Endothelial cell of umbilical vein (primary cell): ENCODE measurements around the gene FAM83D.
A peak's percentile ranks its signal among the peaks of the same experiment; 100 is the strongest.

Experiments
- CTCF ChIP-seq, 2 donors: IDR thresholded peaks; 1 replicate in 1 of 2; 2 replicates in 1 of 2; pipeline ENCODE4 v1.5.1; 2011; ENCODE audit warnings: low read length in 2 of 2, mild to moderate bottlenecking in 2 of 2, moderate library complexity in 2 of 2, control low read depth in 1 of 2, inconsistent platforms in 1 of 2, low read depth in 1 of 2; ENCODE audit not compliant: insufficient read depth in 1 of 2; ENCODE audit errors: extremely low read depth in 1 of 2
- EZH2 ChIP-seq: IDR thresholded peaks from 2 replicates; pipeline ENCODE4 v1.6.1; 2012; ENCODE audit warnings: borderline replicate concordance, low read depth, mild to moderate bottlenecking, moderate library complexity, low read length, inconsistent platforms; ENCODE audit not compliant: severe bottlenecking
- FOS ChIP-seq: IDR thresholded peaks from 2 replicates; pipeline ENCODE4 v1.6.1; 2011; ENCODE audit warnings: mild to moderate bottlenecking, low read length, moderate library complexity, borderline replicate concordance; ENCODE audit not compliant: insufficient read depth
- GATA2 ChIP-seq: IDR thresholded peaks from 2 replicates; pipeline ENCODE4 v1.7.0; 2011; ENCODE audit warnings: low read depth, mild to moderate bottlenecking, moderate library complexity, mixed read lengths, low read length; ENCODE audit not compliant: insufficient read length, insufficient read depth
- JUN ChIP-seq: IDR thresholded peaks from 2 replicates; pipeline ENCODE4 v1.6.1; 2011; ENCODE audit warnings: borderline replicate concordance, low read depth; ENCODE audit not compliant: insufficient read length, insufficient read depth
- MAX ChIP-seq: IDR thresholded peaks from 2 replicates; pipeline ENCODE4 v1.6.1; 2011; ENCODE audit not compliant: insufficient read depth, insufficient read length
- MYC ChIP-seq: IDR thresholded peaks from one replicate; pipeline ENCODE4 v1.6.1; 2011; ENCODE audit warnings: mild to moderate bottlenecking, low read depth, low read length
- POLR2A ChIP-seq: IDR thresholded peaks from 2 replicates; pipeline ENCODE4 v1.6.1; 2012; ENCODE audit warnings: low read depth, mild to moderate bottlenecking, control low read depth, low read length
- POLR2AphosphoS5 ChIP-seq: IDR thresholded peaks from 2 replicates; pipeline ENCODE4 v1.6.1; 2012; ENCODE audit warnings: low read depth, mild to moderate bottlenecking, control low read depth, low read length, moderate library complexity; ENCODE audit not compliant: insufficient read depth

GRCh38 chr20:38897267-38897666 is 28.9 kb upstream of the FAM83D start:
- peak; percentile 46 for TF ChIP-seq FOS
- TF ChIP-seq CTCF (IDR thresholded peaks at IDR 0.05; ENCODE audit: extremely low read depth in 1 of 2, insufficient read depth in 1 of 2, low read depth in 1 of 2, low read length in 2 of 2), result no peak
- TF ChIP-seq EZH2, result no peak
- TF ChIP-seq POLR2A, result no peak
- no peak for TF ChIP-seq POLR2AphosphoS5
- TF ChIP-seq JUN, result peak; percentile 56
- no peak for TF ChIP-seq MYC
- TF ChIP-seq MAX, result no peak
- no peak for TF ChIP-seq GATA2
